ENCODE measurements around the gene ACCSL. TPM values are rescaled to one million over a fixed set of nuclear protein-coding genes. Genes with fewer than 3 reads are reported as not detected.

ACCSL gene
- total RNA-seq, 2 donors from 2014 or later: not detected

DNA sequence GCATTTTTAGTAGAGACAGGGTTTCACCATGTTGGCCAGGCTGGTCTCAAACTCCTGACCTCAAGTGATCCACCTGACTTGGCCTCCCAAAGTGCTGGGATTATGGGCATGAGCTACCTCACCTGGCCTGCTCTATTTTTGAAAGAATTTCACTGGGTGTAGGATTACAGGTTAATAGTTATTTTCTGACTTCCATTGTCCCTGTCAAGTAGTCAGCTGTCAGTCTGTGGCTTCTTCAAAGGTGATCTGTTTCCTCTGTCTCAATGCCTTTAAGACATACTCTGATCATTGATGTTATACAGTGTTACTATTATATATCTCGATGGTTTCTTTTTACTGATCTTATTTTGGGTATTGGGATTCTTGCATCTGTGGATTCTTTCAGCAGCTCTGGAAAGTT is 37.5 kb downstream of the ACCSL start:
- H3K27me3 ChIP-seq: no peaks in the 10 kb centered on the region
- H3K9me3 ChIP-seq: no peaks in the 10 kb centered on the region
- H3K4me1 ChIP-seq: no peaks in the 10 kb centered on the region
- no peaks in the 10 kb centered on the region for H3K36me3 ChIP-seq (replicated peaks in 1 of 2; ENCODE audit: insufficient read depth in 1 of 2, low read depth in 2 of 2)
- no peak for TF ChIP-seq POLR2A (IDR thresholded peaks at IDR 0.05)
- TF ChIP-seq, protein P1, sequence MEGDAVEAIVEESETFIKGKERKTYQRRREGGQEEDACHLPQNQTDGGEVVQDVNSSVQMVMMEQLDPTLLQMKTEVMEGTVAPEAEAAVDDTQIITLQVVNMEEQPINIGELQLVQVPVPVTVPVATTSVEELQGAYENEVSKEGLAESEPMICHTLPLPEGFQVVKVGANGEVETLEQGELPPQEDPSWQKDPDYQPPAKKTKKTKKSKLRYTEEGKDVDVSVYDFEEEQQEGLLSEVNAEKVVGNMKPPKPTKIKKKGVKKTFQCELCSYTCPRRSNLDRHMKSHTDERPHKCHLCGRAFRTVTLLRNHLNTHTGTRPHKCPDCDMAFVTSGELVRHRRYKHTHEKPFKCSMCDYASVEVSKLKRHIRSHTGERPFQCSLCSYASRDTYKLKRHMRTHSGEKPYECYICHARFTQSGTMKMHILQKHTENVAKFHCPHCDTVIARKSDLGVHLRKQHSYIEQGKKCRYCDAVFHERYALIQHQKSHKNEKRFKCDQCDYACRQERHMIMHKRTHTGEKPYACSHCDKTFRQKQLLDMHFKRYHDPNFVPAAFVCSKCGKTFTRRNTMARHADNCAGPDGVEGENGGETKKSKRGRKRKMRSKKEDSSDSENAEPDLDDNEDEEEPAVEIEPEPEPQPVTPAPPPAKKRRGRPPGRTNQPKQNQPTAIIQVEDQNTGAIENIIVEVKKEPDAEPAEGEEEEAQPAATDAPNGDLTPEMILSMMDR (IDR thresholded peaks at IDR 0.05): no peak
- no peak overlapping the region for H3K4me3 ChIP-seq
- ATAC-seq (no peak), DNase-seq (no peak)
- no peak overlapping the region for H3K27ac ChIP-seq
- 95 to 100% methylated on average over 1 of the region's 1 CpG for WGBS, 2 donors
- intact Hi-C loops (cut with DNase I): no loop called here

DNA sequence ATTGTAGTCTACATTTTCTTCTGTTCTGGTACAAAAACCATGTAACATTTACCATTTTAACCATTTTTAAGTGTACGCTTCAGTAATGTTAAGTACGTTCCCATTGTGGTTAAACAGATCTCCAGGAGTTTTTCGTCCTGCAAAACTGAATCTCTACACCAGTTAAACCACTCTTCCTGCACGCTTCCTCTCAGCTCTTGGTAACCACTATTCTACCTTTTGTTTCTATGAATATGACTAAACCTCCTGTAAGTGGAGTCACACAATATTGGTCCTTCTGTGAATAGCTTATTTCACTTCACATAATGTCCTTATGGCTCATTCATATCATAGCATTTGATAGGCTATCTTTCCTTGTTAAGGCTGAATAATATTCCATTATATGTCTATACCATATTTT is 40.6 kb downstream of the ACCSL start:
- Histone ChIP-seq H3K9me3 (no peaks in the 10 kb centered on the region), H3K4me3 (no peak overlapping the region), H3K4me1 (no peaks in the 10 kb centered on the region), H3K27me3 (no peaks in the 10 kb centered on the region), H3K27ac (no peak overlapping the region), H3K36me3 (replicated peaks in 1 of 2; ENCODE audit: insufficient read depth in 1 of 2, low read depth in 2 of 2) (no peaks in the 10 kb centered on the region)
- DNase-seq (no peak), ATAC-seq (no peak)
- no peak for TF ChIP-seq POLR2A (IDR thresholded peaks at IDR 0.05)
- TF ChIP-seq, protein P1 (IDR thresholded peaks at IDR 0.05): no peak
- intact Hi-C loops (cut with DNase I): no loop called here
- WGBS, 2 donors: 79 to 97% methylated on average over 4 of the region's 4 CpGs

DNA sequence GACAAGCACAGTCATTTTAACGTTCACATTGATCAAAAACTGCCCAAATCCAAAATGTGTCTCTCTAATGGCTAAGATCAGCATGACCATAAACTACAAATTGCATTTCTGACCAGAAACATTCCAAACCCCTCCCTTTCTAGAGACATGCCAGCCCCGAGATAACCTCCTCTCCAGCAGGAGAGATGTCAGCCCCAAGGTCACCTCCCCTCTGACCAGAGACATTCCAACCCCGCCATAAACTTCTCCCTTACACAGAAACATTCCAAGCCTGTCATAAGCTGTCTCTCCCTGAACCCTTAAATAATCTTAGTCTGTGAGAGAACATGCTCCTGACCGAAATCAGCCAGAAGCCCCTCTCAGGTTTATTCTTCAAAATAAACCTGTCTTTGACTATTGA is 41.1 kb downstream of the ACCSL start:
- Histone ChIP-seq H3K27me3 (no peaks in the 10 kb centered on the region), H3K9me3 (no peaks in the 10 kb centered on the region), H3K36me3 (replicated peaks in 1 of 2; ENCODE audit: insufficient read depth in 1 of 2, low read depth in 2 of 2) (no peaks in the 10 kb centered on the region), H3K27ac (no peak overlapping the region), H3K4me1 (no peaks in the 10 kb centered on the region), H3K4me3 (no peak overlapping the region)
- 89 to 94% methylated on average over 4 of the region's 4 CpGs for WGBS, 2 donors
- no peak for TF ChIP-seq POLR2A (IDR thresholded peaks at IDR 0.05)
- TF ChIP-seq, protein P1 (IDR thresholded peaks at IDR 0.05): no peak
- intact Hi-C loops (cut with DNase I): no loop called here
- DNase-seq (no peak), ATAC-seq (no peak)

DNA sequence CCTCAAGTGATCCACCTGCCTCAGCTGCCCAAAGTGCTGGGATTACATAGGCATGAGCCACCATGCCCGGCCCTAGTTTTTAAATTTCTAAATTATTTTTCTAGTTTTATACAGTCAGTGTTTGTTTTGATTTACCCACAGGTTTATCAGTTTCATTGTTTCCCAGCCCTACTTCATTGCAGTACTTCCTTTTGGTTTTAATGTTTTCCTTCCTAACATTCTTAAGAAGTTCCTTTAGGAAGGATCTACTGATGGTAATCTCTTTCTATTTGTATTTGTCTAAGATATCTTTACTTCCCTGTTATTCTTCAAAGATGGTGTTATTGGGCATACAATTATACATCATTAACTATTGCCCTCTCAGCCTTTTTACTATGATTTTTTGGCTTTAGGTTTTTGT is 42.8 kb downstream of the ACCSL start:
- 91 to 93% methylated on average over 1 of the region's 1 CpG for WGBS, 2 donors

More for the DNA sequence above, 42.8 kb downstream of the ACCSL start:
- H3K27me3 ChIP-seq: no peaks in the 10 kb centered on the region
- H3K36me3 ChIP-seq (replicated peaks in 1 of 2; ENCODE audit: insufficient read depth in 1 of 2, low read depth in 2 of 2): no peaks in the 10 kb centered on the region
- intact Hi-C loops (cut with DNase I): no loop called here
- DNase-seq (no peak), ATAC-seq (no peak)
- TF ChIP-seq POLR2A (IDR thresholded peaks at IDR 0.05): no peak
- TF ChIP-seq, protein P1 (IDR thresholded peaks at IDR 0.05): no peak
- peaks cover 4% of the 10 kb centered on the region for H3K4me1 ChIP-seq
- no peaks in the 10 kb centered on the region for H3K9me3 ChIP-seq
- no peak overlapping the region for H3K27ac ChIP-seq
- no peak overlapping the region for H3K4me3 ChIP-seq

Measured in body of pancreas (tissue), 4 donors.